HG03135 (cell line): ENCODE measurements around the gene TIGD7.
A peak's percentile ranks its signal among the peaks of the same experiment; 100 is the strongest.

Source experiments
- ATAC-seq: cut with Tn5 transposase; IDR thresholded peaks from one replicate; pipeline ENCODE4 v1.9.1; 2021; ENCODE audit warnings: mild to moderate bottlenecking, moderate library complexity; ENCODE audit not compliant: unreplicated experiment

Gene TIGD7, protein sequence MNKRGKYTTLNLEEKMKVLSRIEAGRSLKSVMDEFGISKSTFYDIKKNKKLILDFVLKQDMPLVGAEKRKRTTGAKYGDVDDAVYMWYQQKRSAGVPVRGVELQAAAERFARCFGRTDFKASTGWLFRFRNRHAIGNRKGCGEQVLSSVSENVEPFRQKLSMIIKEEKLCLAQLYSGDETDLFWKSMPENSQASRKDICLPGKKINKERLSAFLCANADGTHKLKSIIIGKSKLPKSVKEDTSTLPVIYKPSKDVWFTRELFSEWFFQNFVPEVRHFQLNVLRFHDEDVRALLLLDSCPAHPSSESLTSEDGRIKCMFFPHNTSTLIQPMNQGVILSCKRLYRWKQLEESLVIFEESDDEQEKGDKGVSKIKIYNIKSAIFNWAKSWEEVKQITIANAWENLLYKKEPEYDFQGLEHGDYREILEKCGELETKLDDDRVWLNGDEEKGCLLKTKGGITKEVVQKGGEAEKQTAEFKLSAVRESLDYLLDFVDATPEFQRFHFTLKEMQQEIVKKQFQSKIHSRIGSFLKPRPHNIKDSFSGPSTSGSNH

DNA sequence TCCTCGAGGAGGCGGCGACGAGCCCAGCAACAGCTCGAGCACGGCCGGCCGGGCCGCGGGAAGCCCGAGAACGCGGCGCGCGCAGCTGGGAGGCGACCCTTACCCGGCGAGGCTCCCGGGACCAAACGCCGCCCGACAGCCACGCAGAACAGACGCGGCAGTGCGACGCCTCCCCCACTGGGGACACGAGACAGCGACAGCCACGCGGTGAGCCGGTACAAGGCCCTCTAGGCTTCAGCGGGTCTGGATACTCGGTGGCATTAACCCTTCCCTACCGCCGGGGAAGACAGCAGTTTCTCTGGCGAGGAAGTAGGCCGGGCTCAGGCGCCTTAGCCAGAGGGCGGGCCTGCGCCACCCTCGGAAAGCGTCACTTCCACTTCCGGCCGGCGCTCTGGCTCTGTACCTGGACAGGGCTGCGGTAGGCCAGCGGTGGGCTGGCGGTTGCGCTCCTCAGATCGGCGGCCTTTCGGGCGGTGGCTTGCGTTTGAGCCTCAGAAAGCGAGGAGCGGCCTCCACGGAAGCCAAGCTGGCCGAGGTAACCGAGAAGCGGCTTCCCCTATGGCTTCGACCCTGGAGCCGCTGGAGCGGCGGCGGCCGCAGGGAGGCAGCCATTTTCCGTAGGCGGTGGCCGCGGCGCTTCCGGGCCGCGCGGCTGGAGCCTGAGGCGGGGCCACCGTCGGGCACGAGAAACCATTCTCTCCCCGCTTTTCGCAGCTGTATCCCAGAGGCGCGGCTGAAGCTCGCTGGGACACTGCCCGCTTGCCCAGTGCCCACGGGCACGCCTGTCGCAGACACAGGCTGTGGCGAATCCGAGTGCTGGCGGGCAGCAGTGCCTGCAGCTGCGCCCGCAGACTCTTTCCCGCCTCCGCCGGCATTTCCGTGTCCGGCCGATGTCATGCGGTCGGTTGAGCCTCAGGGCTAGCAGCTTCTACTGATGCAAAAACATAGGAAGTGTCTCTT, at the start of gene TIGD7, which contains the start of gene ZNF75A:
Gene TIGD7 (minus strand): TSS at position 322 of the 960 bp plus-strand sequence. CDS start 4,816 bp downstream, outside the sequence.
Gene ZNF75A (plus strand): TSS at position 389 of the 960 bp plus-strand sequence. CDS start 2,932 bp downstream, outside the sequence.
- ATAC-seq: peak; percentile 95

DNA sequence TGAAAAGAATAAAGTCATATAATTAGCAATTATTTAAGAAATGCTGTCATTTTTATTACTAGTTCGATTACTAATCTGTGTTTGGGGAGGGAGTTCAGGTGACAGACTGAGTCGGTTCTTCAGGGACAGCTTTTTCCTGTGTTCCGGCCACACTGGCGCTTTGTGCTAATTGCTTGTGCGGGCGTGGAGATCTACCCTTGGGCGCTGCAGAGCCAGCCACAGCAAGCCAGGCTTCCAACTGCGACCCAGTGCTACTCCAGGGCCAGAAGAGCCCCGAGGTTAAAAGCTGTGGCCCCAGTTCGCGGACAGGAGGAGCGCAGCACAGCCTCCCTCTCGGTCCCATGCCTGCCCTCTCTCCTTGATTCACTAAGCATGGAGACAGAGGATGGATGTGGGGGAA, 43.9 kb upstream of the TIGD7 start:
- ATAC-seq: no peak

DNA sequence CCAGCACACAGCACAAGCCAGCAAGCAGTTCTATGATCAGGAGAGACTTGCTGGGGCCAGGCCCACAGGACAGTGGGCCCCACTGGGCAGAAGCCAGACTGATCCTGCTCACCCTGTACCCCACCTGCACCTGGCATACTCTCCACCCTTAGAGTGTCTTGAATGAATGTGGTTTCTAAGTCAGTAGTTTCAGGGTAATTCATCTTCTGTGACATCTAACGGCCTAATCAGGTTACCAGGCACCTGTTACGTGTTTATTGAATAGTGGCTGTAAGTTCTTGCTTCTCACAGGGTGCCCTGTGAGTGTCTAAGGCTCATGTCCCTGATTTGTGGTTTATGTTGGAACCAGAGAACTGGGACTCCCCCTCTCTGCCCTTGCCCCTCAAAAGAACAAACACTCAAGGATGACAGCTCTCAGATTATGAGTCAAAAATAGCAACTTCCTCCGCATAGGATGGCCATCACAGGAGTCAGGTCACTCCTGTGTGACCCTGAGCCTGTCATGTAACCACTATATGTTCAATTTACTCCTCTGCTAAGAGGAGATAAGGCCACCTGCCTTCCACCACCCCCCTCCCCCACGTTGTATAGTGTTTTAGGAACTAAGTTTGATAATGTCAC, 43.4 kb upstream of the TIGD7 start:
- no peak for ATAC-seq

DNA sequence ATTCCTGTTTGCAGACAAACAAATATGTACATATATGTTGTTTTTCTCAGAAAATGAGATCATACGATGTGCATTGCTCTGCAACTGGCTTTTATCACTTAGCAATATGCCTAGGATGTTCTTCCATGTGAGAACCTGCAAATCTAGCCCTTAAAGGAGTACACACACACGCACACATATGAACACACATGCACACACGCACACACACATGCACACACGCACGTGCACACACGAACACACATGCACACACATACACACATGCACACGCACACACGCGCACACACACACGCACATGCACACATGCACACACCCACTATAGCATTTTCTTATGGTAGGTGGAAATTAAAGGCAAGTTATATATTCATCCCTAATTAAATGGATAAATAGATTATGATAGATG, 42.4 kb upstream of the TIGD7 start:
- no peak for ATAC-seq

DNA sequence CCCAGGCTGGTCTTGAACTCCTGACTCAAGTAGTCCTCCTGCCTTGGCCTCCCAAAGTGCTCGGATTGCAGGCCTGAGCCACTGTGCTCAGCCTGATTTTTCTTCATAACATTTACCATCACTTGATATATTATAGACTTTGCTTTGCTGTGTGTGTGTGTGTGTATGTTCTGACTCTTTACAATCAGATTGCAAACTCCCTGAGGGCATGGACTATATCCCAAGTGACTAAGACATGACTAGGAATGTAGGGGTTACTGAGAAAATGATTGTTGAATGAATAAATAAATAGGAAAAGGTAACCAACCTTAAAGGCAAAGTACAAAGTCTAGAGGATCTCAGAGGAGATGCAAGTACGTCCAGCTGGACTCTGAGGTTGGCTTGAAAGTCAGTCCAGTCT, 40.8 kb upstream of the TIGD7 start:
- no peak for ATAC-seq

DNA sequence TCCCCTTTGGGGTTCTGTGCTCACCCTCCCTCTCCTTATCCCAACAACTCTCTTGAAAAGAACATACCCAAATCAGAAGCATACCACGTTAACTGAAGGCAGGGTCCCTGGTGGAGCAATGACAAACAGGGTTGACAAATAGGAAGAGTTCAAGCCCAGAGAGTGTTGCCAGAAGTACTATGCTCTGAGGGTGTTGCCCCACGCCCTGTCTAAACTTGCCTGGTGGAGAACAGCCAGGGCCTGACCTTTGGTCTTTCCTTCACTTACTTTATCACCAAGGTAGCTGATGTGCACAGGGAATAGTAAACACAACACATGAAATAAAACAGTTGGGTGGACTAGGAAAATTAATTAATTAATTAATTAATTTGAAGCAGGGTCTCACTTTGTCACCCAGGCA, 23.4 kb upstream of the TIGD7 start:
- ATAC-seq: no peak

DNA sequence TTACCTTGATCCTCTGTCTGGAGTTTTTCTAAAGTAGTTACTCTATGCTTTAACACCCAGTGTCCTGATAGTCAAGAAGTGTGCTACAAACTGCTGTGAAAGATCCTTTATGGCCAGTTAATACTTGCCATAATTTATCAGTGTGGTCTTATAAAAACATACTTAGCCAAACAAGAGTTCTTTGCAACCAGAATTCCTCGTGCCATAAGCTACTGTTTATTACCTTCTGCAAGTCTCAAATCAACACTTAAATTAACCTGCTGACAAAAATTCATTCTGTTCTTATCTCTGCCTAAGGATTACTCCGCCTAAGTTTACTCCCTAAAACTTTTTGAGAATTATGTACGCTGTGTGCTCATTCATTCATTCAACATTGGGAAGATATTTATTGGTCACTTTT, 22.9 kb upstream of the TIGD7 start:
- ATAC-seq: no peak

DNA sequence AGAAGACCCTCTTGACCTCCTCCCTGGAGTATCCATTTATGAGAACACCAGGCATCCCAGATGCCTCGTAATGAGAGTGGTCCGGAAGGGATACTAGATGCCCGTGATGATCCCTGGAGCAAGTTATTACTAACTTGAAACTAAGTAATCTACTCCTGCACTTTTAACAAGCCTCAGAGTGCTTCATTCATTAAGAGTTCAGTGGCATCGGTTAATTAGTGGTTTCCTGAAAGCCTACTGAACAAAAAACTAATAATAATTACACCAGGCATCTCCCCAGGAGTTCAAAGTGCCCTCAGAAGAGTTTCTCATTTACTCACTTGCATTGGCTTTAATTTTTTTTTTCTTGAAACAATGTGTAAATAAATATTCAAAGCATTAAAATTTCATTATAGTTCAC, 22.3 kb upstream of the TIGD7 start:
- ATAC-seq: no peak

DNA sequence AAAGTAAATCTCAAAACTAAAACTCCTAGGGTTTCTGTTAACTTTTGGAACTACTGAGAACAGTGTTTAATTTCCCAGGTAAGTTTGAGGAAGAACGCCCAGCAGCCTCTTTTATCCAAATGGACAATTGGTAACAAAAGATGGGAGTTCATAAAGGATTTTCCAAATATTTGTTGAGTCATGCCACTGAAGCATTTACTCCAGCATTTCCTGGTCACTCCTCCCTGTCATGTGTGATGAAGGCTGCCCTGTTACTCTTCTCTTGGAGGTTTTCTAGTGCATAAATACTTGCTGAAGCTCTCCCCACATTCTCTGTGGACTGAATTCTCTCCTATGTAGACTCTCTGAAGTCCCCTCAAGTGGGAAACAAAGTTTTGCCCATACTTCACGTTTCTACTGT, 16.6 kb upstream of the TIGD7 start:
- ATAC-seq: no peak

DNA sequence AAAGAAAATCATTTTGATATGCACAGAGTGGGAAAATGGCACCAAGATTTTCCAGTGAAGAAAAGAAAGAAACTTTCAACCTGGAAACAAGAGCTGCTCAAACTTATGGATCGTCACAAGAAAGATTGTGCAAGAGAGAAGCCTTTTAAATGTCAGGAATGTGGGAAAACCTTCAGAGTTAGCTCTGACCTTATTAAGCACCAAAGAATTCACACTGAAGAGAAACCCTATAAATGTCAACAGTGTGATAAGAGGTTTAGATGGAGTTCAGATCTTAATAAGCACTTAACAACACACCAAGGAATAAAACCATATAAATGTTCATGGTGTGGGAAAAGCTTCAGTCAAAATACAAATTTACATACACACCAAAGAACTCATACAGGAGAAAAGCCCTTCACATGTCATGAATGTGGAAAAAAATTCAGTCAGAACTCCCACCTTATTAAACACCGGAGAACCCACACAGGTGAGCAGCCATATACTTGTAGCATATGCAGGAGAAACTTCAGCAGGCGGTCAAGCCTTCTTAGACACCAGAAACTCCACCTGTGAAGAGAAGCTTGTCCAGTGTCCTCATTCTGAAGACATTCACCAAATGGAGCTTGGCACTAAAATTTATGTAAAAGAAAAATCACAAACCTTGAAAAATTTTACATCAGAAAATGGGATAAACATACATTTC, 12.2 kb upstream of the TIGD7 start:
- no peak for ATAC-seq

DNA sequence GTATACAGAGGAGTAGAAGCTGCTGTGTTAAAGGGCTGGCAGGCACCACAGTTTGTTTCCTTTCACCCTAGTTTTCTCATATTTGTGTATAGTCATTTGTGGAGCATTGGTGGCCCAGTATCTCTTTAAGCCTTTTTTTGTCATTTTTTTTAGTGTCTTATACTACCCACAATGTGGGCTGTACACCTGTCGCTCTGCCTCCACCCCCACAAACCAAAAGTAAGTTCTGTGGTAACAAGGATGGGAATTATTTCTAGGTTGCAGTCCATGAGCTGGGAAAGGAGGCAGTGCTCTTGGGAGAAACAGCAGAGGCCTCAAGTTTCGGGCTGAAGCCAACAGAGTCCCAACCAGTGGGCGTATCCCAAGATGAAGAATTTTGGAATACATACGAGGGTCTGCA, 6.3 kb upstream of the TIGD7 start:
- ATAC-seq: no peak

DNA sequence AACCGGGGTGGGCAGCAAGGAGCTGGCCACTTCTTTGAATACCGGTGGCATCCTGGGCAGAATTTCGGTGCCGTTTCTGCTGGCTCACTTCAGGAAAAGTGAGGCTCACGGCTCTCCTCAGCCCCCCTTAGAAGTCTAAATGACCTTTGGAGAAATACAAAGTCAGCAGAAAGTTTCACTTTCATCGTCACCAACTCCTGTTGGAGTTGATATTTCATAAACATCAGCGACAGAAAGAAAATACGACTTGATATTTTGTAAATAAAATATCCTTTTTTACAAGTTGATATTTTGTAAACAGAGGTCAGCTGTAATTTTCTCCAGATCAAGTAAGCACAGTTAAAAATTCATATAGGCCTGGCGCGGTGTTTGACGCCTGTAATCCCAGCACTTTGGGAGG, 848 bp upstream of the TIGD7 start:
- no peak for ATAC-seq

DNA sequence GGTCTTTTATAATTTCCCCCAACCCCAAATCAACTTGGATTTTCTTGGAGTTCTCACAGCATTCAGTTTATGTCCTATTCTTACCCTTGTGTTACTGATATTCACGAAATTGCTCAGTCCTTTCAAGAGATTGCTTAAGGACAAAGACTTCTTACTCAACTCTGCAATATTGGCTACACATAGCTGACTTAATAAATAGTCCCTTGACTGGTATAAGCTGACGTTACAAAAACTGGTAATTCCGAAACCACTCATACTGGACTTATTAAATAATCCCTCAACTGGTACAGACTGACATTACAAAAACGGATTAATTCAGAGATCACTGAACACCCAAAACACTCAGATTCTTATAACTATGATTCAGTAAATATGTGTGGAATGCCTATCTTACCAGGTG, 860 bp downstream of the TIGD7 start:
- ATAC-seq: no peak

DNA sequence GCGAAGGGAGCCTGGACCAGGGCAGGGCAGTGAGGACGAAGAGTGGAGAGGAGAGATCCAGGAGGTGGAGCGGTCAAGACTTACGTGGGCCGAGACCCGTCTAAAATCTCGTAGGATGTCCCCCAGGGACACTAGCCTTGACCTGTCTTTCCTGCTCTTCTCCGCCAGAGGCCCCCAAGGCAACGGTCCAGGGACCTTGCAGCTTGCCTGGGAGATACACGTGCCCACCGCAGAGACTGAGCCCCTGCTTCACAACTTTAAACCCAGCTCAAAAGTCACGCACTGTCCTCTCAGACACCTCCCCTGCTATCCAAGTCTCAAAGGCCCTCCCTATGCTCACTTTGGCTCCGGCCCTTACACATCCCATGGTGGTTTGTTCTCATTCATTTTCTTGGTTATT, 9.4 kb downstream of the TIGD7 start:
- no peak for ATAC-seq

DNA sequence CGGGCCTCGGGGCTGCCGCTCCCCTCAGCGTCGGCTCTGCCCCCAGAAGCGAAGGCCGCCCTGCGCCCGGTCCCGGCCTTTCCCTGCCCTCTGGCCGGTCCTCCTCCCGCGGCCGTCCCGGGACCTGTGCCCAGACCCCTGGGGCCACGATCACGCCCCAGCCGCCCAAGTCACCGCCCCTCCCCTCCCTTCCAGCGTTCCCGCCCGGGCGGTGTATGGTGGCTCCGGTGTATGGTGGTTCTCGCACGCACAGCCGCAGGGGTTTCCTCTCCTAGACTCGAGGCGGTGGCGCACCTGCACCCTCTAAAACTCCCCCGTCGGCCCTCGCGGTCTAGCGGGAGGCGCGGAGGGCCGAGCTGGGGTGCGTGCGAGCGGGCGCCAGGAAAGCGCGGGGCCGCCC, 10.0 kb downstream of the TIGD7 start:
- ATAC-seq: no peak

DNA sequence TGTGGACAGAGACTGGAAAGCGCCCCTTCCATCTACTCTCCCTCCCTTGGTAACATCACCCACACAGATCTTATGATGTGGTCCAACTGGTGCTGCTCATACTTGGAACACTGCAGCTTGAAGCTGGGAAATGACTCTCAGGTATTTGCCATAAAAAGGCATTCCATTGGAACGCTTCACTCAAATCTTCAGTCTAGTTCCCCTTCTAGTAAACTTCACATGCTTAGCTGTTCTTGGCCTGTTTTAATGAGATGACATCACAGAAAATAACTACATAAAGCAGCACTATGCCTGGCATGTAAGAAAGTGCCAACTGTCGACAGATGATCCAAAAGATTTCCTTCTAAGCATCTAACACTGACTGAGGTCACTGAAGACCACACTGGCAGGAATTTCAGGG, 12.6 kb downstream of the TIGD7 start:
- ATAC-seq: no peak

DNA sequence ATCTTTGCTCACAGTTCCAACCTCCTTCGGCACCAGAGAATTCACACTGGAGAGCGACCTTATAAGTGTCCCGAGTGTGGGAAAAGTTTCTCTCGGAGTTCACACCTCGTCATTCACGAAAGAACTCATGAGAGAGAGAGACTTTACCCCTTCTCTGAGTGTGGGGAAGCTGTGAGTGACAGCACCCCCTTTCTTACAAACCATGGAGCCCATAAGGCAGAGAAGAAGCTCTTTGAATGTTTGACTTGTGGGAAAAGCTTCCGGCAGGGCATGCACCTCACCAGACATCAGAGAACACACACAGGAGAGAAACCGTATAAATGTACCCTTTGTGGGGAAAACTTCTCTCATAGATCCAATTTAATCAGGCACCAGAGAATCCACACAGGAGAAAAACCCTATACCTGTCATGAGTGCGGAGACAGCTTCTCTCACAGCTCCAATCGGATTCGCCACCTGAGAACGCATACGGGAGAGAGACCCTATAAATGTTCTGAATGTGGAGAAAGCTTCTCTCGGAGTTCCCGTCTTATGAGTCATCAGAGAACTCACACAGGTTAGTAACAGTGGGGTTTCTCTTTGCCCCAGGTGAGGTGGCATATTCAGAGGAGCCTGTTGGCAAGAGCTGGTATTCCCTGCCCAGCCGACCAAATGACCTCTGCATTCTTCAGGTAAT, 15.1 kb downstream of the TIGD7 start:
- no peak for ATAC-seq

DNA sequence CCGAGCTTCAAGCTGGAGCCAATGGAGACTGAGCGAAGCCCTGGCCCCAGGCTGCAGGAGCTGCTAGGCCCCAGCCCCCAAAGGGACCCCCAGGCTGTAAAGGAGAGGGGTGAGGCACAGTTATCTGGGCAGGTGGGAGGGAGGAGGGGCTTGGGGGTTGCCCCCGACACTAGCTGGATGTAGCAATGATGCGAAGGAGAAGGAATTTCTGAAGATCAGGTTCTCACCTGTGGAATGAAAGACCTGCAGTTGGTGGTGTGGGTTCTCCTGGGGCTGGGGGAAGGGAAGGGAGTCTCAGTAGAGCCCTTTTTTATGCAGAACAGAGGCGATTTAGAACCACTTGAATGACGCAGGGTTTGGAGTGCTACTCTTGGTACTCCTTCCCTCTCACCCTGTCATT, 20.1 kb downstream of the TIGD7 start:
- ATAC-seq: no peak

DNA sequence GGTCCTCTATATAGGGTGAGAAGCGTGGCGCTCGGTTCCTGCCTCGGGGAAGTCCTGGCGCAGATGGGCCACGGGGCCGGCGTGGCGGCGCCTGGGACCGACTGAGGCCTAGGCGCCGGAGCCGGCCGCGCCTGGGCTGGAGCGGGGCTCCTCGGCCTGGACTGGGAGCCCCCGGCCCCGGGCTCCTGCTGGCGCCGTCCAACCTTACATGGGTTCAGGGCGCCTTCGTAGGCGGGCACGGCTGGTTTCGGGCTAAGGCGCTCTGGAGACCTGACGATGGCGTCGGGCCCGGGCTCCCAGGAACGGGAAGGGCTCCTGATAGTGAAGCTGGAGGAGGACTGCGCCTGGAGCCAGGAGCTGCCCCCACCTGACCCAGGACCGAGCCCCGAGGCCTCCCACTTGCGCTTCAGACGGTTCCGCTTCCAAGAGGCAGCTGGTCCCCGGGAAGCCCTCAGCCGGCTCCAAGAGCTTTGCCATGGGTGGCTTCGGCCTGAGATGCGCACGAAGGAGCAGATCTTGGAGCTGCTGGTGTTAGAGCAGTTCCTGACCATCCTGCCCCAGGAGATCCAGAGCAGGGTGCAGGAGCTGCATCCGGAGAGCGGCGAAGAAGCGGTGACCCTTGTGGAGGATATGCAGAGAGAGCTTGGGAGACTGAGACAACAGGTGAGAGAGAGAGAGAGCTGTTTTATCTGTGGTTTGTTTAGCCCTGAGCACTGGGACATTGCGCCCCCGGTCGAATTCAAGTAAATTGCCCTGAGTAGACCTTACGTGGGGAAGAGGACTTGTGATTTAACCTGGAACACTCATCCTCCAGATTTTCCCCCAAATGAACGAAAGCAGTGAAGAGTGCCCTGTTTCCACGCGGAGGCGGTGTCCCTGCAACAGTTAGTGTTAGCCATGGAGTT, 21.4 kb downstream of the TIGD7 start:
- ATAC-seq: no peak
